Activated B cell treated with CpG ODN at 0.5 μM for 24 hours (primary cell): ENCODE results near the gene PRPF4. TPM values are rescaled to one million over a fixed set of nuclear protein-coding genes. Genes with fewer than 3 reads are reported as not detected.
"Not testable (repeated sequence)": the region's sequence is repeated elsewhere in the genome, so short reads cannot be mapped to it uniquely, and the experiment has no call there.

Source experiments
- ATAC-seq: fragments of 200-7000 bp; cut with Tn5 transposase; one replicate; pipeline ENCODE4 v1.10.0; 2021; ENCODE audit warnings: low read depth, mild to moderate bottlenecking, moderate library complexity
- CTCF ChIA-PET: fragments of 350-600 bp; sonication (Branson Sonifier 250); formaldehyde crosslinking; loops from one replicate; lab custom pipeline; 2021; ENCODE audit warnings: antibody characterized with exemption; lab: Charles Lee
- POLR2A ChIA-PET: fragments of 350-600 bp; sonication (Branson Sonifier 250); formaldehyde crosslinking; loops from one replicate; lab custom pipeline; 2021; ENCODE audit warnings: antibody characterized with exemption; lab: Charles Lee
- DNase-seq: peaks from one replicate; pipeline ENCODE4 v3.0.0; 2022
- H3K27ac Mint-ChIP-seq: one replicate; pipeline ENCODE4 v1.8.0; 2020; ENCODE audit warnings: mixed read lengths
- H3K27me3 Mint-ChIP-seq: one replicate; pipeline ENCODE4 v1.8.0; 2021; ENCODE audit warnings: mixed read lengths
- H3K36me3 Mint-ChIP-seq: one replicate; pipeline ENCODE4 v1.8.0; 2021; ENCODE audit warnings: low read depth, mixed read lengths
- H3K4me1 Mint-ChIP-seq: one replicate; pipeline ENCODE4 v1.8.0; 2021; ENCODE audit warnings: mixed read lengths
- H3K4me3 Mint-ChIP-seq: one replicate; pipeline ENCODE4 v1.8.0; 2020; ENCODE audit warnings: mild to moderate bottlenecking, mixed read lengths
- H3K9me3 Mint-ChIP-seq: one replicate; pipeline ENCODE4 v1.8.0; 2020; ENCODE audit warnings: mixed read lengths
- intact Hi-C: fragments of 100-400 bp; cut with micrococcal nuclease; formaldehyde crosslinking; loops from one replicate; pipeline ENCODE4 v1.15.1; 2024
- total RNA-seq: library from RNA; stranded (reverse); gene quantifications from 2 replicates; pipeline ENCODE4 v1.2.3, GENCODE V29; 2022
- TF ChIP-seq, protein P1 (sequence below): fragments of 200-600 bp; IDR thresholded peaks from one replicate; pipeline ENCODE4 v1.8.0; 2022; ENCODE audit warnings: antibody characterized with exemption, mild to moderate bottlenecking

Gene PRPF4
- total RNA-seq, 1 donor from 2014 or later, result 32.8 TPM

DNA sequence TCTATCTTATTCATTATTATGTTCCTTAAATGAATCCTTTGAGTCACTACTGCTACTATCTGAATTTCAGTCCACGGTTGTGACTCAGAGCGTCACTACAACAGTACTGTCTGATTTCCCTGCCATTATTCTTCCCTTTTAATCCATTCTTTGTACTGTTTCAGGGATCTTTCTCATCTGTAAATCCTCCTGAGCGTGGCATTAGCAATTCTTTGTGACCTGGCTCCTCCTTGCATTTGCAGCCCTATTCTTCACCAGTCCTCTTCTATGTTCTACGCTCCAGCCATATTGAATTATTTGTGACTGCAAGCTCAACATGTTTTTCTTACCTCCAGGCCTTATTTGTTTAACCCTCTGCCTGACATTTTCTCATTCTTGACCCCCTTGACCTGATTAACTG is 5.9 kb downstream of the PRPF4 start:
- H3K27ac Mint-ChIP-seq, result no peak overlapping the region
- no peak for ATAC-seq
- ChIA-PET CTCF (no interaction called here), POLR2A (interaction anchor here (0.6 kb wide), 1 partner anchor 488 kb away, joined by 8 read pairs; no protein-coding TSS in a partner anchor)
- intact Hi-C loops, result no loop called here
- no peak overlapping the region for H3K4me3 Mint-ChIP-seq
- no peaks in the 10 kb centered on the region for H3K9me3 Mint-ChIP-seq
- no peaks in the 10 kb centered on the region for H3K27me3 Mint-ChIP-seq
- H3K36me3 Mint-ChIP-seq, result peaks cover 76% of the 10 kb centered on the region
- H3K4me1 Mint-ChIP-seq, result peaks cover 4% of the 10 kb centered on the region
- DNase-seq, result no peak
- TF ChIP-seq, protein P1, sequence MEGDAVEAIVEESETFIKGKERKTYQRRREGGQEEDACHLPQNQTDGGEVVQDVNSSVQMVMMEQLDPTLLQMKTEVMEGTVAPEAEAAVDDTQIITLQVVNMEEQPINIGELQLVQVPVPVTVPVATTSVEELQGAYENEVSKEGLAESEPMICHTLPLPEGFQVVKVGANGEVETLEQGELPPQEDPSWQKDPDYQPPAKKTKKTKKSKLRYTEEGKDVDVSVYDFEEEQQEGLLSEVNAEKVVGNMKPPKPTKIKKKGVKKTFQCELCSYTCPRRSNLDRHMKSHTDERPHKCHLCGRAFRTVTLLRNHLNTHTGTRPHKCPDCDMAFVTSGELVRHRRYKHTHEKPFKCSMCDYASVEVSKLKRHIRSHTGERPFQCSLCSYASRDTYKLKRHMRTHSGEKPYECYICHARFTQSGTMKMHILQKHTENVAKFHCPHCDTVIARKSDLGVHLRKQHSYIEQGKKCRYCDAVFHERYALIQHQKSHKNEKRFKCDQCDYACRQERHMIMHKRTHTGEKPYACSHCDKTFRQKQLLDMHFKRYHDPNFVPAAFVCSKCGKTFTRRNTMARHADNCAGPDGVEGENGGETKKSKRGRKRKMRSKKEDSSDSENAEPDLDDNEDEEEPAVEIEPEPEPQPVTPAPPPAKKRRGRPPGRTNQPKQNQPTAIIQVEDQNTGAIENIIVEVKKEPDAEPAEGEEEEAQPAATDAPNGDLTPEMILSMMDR, result no peak

DNA sequence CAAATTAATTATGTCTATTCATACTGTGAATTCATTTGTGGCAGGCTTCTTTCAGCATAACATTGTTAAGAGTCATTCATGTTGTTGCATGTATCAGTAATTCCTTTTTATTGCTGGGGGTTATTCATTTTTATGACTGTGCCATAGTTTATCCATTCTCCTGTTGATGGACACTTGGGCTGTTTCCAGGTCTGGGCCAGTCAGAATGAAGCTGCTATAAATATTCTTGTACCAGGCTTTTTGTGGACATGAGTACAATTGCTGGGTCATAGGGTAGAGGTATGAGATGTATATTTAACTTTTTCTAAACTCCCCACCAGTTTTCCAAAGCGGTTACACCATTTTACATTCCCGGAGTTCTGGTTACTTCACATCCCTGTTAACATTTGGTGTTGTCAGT is 13.6 kb downstream of the PRPF4 start:
- H3K27ac Mint-ChIP-seq, result no peak overlapping the region
- no peaks in the 10 kb centered on the region for H3K4me1 Mint-ChIP-seq
- TF ChIP-seq, protein P1, result no peak
- ATAC-seq, result no peak
- peaks cover 84% of the 10 kb centered on the region for H3K36me3 Mint-ChIP-seq
- H3K4me3 Mint-ChIP-seq, result no peak overlapping the region
- H3K27me3 Mint-ChIP-seq, result no peaks in the 10 kb centered on the region
- DNase-seq, result no peak
- intact Hi-C loops, result no loop called here
- H3K9me3 Mint-ChIP-seq, result no peaks in the 10 kb centered on the region
- ChIA-PET CTCF (no interaction called here), POLR2A (no interaction called here)

DNA sequence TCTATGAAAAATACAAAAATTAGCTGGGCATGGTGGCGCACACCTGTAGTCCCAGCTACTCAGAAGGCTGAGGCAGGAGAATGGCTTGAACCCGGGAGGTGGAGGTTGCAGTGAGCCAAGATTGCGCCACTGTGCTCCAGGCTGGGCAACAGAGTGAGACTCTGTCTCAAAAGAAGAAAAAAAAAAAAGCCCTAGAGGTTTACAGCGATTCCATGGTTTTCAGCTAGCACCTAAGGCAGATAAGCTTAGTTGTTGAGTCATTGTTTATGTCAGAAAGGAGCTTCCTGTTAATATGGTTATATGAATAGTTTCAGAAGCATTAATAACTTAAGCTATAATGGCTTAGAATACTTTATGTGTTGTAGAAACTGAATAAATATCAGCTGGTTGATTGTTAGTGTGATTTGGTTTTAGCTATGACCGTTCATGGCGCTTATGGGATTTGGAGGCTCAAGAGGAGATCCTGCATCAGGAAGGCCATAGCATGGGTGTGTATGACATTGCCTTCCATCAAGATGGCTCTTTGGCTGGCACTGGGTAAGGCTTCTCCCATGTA is 14.7 kb downstream of the PRPF4 start:
- ChIA-PET POLR2A (no interaction called here), CTCF (no interaction called here)
- no peaks in the 10 kb centered on the region for H3K9me3 Mint-ChIP-seq
- H3K4me1 Mint-ChIP-seq, result no peaks in the 10 kb centered on the region
- intact Hi-C loops, result no loop called here
- no peak overlapping the region for H3K27ac Mint-ChIP-seq
- TF ChIP-seq, protein P1, result no peak
- ATAC-seq, result no peak
- DNase-seq, result no peak
- H3K4me3 Mint-ChIP-seq, result no peak overlapping the region
- peaks cover 74% of the 10 kb centered on the region for H3K36me3 Mint-ChIP-seq
- H3K27me3 Mint-ChIP-seq, result no peaks in the 10 kb centered on the region

DNA sequence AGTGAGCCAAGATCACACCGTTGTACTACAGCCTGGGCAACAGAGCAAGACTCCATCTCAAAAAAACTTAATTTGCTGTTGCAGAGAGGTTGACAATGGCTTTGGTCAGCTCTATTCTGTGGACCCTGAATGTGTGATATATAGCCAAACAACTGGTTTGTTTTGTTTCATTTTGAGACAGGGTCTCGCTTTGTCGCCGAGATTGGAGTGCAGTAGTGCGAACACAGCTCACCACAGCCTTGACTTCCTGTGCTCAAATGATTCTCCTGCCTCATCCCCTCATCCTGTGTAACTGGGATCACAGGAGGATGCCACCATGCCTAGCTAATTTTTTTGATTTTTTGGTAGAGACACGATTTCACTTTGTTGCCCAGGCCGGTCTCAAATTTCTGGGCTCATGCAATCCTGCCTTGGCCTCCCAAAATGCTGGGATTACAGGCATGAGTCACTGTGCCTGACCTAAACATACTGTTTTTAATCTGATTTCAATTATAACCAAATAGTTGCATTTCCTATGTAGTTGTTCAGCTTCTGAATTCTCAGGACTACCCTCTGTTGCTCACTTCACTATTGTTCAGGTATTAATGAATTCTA is 17.9 kb downstream of the PRPF4 start:
- Mint-ChIP-seq H3K27ac (no peak overlapping the region), H3K36me3 (peaks cover 52% of the 10 kb centered on the region), H3K4me3 (no peak overlapping the region), H3K4me1 (no peaks in the 10 kb centered on the region), H3K9me3 (no peaks in the 10 kb centered on the region), H3K27me3 (no peaks in the 10 kb centered on the region)
- TF ChIP-seq, protein P1, result no peak
- intact Hi-C loops, result no loop called here
- ATAC-seq, result no peak
- POLR2A ChIA-PET, result no interaction called here
- CTCF ChIA-PET, result no interaction called here
- DNase-seq, result no peak

DNA sequence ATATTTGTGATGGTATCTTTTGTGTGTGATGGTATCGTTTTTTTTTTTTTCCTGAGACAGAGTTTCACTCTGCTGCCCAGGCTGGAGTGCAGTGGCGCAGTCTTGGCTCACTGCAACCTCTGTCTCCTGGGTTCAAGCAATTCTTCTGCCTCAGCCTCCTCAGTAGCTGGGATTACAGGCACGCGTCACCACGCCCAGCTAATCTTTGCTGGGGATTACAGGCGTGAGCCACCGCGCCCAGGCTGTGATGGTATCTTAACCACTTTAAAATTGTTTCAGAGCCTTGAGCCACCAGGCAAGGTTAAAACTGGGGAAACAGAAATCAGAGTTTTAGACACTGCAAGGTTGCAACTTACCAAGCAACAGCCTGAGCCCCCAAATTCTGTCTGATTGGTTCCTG is 20.8 kb downstream of the PRPF4 start:
- POLR2A ChIA-PET, H3K9me3 Mint-ChIP-seq, intact Hi-C loops, H3K4me3 Mint-ChIP-seq, ATAC-seq, CTCF ChIA-PET, H3K27me3 Mint-ChIP-seq, DNase-seq, H3K4me1 Mint-ChIP-seq, H3K27ac Mint-ChIP-seq: not testable (repeated sequence)
- H3K36me3 Mint-ChIP-seq, result peaks cover 24% of the 10 kb centered on the region
